Fibroblast of mammary gland (primary cell): Measurements from ENCODE around the gene EDN2.

Source experiments
- DNase-seq: peaks from one replicate; pipeline ENCODE4 v3.0.0-alpha.2; 2010; ENCODE audit warnings: low read depth
- H3K4me3 ChIP-seq: 2 replicates; pipeline ENCODE4 v1.5.1; 2011; ENCODE audit warnings: low read depth, mild to moderate bottlenecking, low read length, moderate library complexity; ENCODE audit not compliant: control insufficient read depth
- TF ChIP-seq, protein P1 (sequence below): conservative IDR thresholded peaks from 2 replicates; pipeline ENCODE4 v1.5.1; 2011; ENCODE audit warnings: low read depth, low read length, inconsistent platforms; ENCODE audit not compliant: control insufficient read depth, insufficient read depth

Gene EDN2

DNA sequence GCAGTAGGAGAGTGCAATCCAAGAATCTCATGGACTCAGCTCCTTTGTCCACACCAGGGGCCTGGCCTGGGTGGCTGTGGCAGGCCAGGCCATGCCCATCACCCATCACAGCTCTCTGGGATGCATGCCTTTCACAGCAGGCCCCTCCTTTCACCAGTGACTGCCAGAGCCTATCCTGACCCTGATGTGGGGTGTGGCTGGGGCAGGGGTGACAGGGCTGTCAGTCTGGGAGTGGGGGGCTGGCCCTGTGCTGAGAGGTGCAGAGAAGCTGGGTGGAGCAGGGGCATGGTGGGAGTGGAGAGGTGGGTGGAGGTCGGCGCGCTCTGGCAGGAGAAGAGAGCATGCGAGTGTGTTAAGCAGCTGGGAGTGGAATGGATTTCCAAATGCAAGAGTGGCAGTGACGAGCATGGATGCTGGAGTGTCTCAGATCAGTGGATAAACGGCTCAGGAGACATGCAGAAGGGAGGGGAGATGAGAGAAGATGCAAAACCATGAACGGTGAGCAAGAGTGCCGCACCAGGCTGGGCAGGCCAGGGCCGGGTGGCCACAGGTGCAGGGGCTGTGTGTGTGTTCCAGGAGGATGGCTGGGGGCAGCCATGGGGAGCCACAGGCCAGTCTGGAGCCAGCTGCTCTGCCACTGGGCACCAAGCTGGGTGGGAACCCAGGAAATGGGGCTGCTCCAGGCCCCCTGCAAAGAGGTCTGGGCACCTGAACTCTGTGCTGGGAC is 39.6 kb upstream of the EDN2 start:
- TF ChIP-seq, protein P1, sequence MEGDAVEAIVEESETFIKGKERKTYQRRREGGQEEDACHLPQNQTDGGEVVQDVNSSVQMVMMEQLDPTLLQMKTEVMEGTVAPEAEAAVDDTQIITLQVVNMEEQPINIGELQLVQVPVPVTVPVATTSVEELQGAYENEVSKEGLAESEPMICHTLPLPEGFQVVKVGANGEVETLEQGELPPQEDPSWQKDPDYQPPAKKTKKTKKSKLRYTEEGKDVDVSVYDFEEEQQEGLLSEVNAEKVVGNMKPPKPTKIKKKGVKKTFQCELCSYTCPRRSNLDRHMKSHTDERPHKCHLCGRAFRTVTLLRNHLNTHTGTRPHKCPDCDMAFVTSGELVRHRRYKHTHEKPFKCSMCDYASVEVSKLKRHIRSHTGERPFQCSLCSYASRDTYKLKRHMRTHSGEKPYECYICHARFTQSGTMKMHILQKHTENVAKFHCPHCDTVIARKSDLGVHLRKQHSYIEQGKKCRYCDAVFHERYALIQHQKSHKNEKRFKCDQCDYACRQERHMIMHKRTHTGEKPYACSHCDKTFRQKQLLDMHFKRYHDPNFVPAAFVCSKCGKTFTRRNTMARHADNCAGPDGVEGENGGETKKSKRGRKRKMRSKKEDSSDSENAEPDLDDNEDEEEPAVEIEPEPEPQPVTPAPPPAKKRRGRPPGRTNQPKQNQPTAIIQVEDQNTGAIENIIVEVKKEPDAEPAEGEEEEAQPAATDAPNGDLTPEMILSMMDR = no peak
- no peak for DNase-seq
- no peak overlapping the region for H3K4me3 ChIP-seq

DNA sequence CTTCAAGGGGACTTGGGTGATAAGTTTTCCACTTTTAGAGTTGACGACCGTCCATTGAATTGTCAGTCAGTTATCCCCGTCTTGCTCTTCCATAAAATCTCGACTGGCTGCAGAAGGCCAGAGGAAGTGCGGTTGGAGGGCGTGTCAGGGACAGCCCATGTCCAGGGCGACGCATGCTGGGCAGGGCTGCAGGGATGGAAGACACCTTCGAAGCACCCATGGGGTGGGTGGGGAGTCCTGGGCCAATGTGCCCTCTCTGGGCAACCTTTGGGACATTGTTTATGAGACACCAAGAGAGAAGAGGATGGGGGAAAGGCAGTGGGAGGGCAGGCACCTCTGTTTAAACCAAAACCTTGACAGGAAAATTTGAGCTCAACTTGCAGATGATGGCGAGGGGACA is 38.6 kb upstream of the EDN2 start:
- no peak for DNase-seq
- TF ChIP-seq, protein P1 = no peak
- H3K4me3 ChIP-seq = no peak overlapping the region

DNA sequence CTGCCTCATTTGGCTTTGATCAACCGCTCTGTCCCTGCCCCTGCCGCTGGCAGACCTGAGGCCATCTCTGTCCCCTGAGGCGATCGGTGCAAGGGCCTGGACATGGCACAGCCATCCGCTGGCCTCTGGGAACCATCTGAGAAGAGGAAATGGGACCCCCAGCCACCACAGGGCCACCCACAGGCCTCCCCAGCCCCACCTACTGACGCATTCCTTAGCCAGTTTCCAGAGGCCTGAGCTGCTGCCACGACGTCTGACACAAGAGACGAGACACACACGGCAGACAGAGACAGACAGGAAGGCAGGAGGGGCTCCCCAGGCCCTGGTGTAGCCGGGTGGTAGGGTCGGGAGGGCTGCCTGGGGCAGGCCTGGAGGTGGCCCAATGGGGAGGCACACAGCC is 37.3 kb upstream of the EDN2 start:
- TF ChIP-seq, protein P1 = no peak
- DNase-seq = no peak
- H3K4me3 ChIP-seq = no peak overlapping the region

DNA sequence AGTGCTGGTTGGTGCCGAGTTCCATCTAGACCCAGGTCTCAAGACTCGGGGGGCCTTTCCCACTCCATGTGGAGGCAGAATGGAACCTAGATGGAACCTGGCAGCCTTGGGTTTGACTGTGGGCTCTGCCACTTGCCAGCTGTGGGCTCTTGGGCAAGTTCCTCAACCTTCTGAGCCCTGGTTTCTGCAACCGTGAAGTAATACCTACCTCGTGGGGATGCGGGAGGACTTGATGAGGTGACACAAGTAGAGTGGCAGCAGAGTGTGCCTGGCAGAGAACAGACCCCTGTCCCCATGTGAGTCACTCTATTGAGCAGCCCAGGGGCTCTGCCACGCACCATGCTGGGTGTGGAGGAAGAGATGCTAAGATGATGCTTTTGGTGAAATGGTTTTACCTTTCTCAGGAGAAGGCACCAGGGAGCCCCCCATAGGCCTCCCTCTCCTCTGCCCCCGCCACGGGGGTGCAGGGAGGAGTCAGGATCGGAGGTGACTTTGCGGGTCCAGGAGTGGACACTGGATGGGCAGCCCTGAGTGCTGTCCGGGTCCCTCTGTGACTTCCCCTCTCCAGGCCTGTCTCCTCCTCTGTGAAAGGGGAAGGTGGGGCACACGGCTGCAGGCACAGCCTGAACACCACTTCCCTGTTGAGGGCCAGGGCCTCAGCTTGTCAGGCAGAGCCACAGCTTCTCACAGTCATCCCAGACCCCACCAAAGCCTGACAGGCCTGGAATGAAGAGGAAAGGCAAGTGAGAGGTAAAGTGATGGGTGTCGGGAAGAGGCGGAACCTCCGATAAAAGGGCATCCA is 36.7 kb upstream of the EDN2 start:
- no peak for DNase-seq
- TF ChIP-seq, protein P1 = no peak
- H3K4me3 ChIP-seq = no peak overlapping the region

DNA sequence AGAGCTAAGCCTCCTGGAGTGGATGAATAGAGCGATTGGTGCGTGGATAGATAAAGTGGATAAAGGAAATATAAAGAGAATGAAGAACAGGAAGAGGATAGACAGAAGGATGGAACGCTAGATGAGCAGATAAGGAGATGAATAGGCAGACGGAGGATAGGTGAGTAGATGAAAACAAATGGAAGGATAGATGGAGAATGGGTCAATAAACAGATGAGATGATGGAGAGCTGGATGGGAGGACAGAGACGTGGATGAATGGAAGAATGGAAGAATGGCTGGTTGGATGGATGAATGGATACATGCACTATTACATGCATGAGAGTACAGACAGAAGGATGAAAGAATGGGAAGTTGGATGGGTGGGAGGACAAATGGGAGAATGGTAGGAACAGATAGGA is 35.2 kb upstream of the EDN2 start:
- no peak overlapping the region for H3K4me3 ChIP-seq
- TF ChIP-seq, protein P1 = no peak
- no peak for DNase-seq

DNA sequence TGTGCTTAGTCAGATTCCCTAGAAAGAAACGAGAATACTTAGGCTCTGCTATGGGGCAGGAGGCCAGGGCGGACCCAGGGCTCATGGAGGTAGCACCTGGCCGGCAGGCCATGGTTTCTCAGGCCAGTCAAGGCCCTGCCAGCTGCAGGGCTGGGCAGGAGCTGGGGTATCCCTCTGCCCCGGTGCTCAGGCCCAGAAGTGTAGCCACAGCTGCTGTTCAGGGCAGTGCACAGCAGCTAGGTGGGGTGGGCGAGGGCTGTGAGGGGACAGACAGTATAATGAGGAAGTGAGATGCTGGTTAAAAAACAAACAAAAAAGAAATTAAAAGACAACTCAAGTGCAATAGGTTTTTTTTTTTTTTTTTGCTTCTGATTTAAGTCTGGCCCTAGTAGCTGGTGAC is 34.0 kb upstream of the EDN2 start:
- no peak overlapping the region for H3K4me3 ChIP-seq
- TF ChIP-seq, protein P1 = no peak
- DNase-seq = no peak
